Activated CD8-positive, alpha-beta memory T cell treated with anti-CD3 and anti-CD28 coated beads for 24 hours (primary cell): ENCODE results near the gene ADAMTSL2.

Experiments used
- DNase-seq: peaks from one replicate; pipeline ENCODE4 v3.0.0-alpha.2; 2020

ADAMTSL2 gene

GRCh38 chr9:133534346-133535291 is at the start of gene ADAMTSL2:
Gene ADAMTSL2, plus strand, starts transcription at chr9:133534704. Its CDS starts 2,009 bp downstream, at chr9:133536713.
- DNase-seq: peak; percentile 69

GRCh38 chr9:133485531-133486260 is 48.8 kb upstream of the ADAMTSL2 start:
- DNase-seq: no peak

GRCh38 chr9:133487331-133487725 is 47.2 kb upstream of the ADAMTSL2 start:
- no peak for DNase-seq

GRCh38 chr9:133488686-133489252 is 45.7 kb upstream of the ADAMTSL2 start:
- no peak for DNase-seq

GRCh38 chr9:133489253-133490190 is 45.0 kb upstream of the ADAMTSL2 start:
- no peak for DNase-seq

GRCh38 chr9:133490201-133490681 is 44.3 kb upstream of the ADAMTSL2 start:
- DNase-seq: no peak

GRCh38 chr9:133490865-133491655 is 43.4 kb upstream of the ADAMTSL2 start:
- DNase-seq: no peak

GRCh38 chr9:133491656-133491925 is 42.9 kb upstream of the ADAMTSL2 start:
- DNase-seq: no peak

- DNase-seq: no peak
Measured at GRCh38 chr9:133492061-133493021, 42.2 kb upstream of the ADAMTSL2 start.

GRCh38 chr9:133493428-133493827 is 41.1 kb upstream of the ADAMTSL2 start:
- no peak for DNase-seq

GRCh38 chr9:133493845-133494540 is 40.5 kb upstream of the ADAMTSL2 start:
- DNase-seq: no peak

GRCh38 chr9:133494636-133495326 is 39.7 kb upstream of the ADAMTSL2 start:
- no peak for DNase-seq

GRCh38 chr9:133495327-133496293 is 38.9 kb upstream of the ADAMTSL2 start:
- no peak for DNase-seq

GRCh38 chr9:133496861-133497842 is 37.4 kb upstream of the ADAMTSL2 start:
- DNase-seq: no peak

GRCh38 chr9:133499132-133499891 is 35.2 kb upstream of the ADAMTSL2 start:
- DNase-seq: no peak

- DNase-seq: no peak
Measured at GRCh38 chr9:133499892-133500270, 34.6 kb upstream of the ADAMTSL2 start.
